GM19193 (cell line): ENCODE results near the gene PVRIG.

ENCODE experiments used
- POLR2A ChIP-seq: IDR thresholded peaks from 4 replicates; pipeline ENCODE4 v1.6.1; 2011; ENCODE audit not compliant: insufficient read depth, insufficient read length; ENCODE audit errors: extremely low read depth

Gene PVRIG

GRCh38 chr7:100191775-100192174 is 28.0 kb upstream of the PVRIG start:
- no peak for TF ChIP-seq POLR2A

- no peak for TF ChIP-seq POLR2A
Observed at GRCh38 chr7:100192969-100193368, 26.8 kb upstream of the PVRIG start.

GRCh38 chr7:100195222-100195621 is 24.5 kb upstream of the PVRIG start:
- TF ChIP-seq POLR2A, result no peak

DNA sequence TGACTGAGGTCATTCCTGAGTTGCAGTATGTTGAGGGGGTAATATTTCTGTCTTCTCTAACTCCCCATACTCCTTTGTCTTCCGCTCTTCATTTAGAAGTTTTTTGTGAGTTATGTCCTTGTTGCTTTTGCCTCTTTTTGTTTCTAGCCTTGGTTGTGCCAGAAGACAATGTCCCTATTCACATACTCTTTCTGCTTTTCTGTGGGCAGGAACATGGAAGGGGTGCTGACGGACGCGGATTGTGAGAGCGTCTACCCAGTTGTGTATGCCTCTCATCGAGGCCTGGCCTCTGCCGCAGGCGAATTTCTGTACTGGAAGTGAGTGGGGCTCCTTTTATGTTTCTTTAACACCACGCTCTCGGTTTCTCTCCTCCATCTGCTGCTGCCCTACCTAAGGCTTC is 21.5 kb upstream of the PVRIG start:
- TF ChIP-seq POLR2A, result no peak

GRCh38 chr7:100200693-100201092 is 19.1 kb upstream of the PVRIG start:
- no peak for TF ChIP-seq POLR2A

DNA sequence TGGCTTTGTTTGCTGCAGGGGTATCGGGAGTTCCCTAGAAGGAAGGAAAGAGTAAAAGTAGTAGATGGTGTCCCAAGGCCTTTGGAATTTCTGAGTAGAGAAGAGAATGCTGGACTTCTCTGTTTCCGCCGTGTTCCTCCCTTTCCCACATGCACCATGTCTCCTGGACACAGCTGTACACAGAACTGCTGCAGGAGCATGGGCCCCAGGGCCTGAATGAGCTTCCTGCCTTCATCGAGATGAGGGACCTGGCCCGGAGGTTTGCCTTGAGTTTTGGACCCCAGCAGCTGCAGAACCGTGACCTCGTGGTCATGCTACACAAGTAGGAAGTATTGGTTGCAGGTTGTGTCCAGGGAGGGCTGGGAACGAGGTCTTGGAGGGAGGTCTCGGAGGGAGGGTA is 15.3 kb upstream of the PVRIG start:
- TF ChIP-seq POLR2A, result no peak

GRCh38 chr7:100208911-100209408 is 10.8 kb upstream of the PVRIG start:
- peak; percentile 36 for TF ChIP-seq POLR2A

DNA sequence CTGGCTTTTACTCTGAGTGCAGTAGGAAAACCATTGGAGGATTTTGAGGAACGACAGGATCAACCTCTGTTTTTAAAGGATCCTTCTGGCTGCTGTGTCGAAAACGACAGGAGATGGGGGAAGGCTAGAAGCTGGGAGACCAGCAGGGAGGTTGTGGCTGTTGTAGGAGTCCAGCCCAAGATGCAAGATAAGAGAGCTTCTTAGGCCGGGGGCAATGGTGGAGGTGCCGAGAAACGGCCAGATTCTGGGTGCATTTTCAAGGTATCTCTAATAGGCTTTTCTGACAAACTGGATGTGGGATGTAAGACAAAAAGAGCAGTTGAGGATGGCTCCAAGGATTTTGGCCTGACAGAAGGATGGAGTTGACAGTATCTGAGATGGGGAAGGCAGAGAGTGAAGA is 10.3 kb upstream of the PVRIG start:
- no peak for TF ChIP-seq POLR2A

DNA sequence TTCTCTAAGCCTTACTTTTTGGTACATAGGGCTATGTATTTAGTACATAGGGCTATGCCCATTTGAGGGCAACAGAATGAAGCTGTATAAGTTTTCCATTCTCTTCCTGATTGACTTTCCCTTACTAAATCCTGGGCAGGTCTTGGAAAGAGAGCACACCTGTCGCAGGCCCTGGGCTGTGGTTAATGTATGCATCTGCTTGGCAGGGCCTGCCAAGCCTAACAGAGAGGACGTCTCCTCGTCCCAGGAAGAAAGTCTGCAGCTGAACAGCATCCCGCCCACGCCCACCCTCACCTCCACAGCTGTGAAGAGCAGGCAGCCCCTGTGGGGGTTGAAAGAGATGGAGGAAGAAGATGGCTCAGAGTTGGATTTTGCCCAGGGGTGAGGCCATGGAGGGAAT is 8.9 kb upstream of the PVRIG start:
- no peak for TF ChIP-seq POLR2A

DNA sequence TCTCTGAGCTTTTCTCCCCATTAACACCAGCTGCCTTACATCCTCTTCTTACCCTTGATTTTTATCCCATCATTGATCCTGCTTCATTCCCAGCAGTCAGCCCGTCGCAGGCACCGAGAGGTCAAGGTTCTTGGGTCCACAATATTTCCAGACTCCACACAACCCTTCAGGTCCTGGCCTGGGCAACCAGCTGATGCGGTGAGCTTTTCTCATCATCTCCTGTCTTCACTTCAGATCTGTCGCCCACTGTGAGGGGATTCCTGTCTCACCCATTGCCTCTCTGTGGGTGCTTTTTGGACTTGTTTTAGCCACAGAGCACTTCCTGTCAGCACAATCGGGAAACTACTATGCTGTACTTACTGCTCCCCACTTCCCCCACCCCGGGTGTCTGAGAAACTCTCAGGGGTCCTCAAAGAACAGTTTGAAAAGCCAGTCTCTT is 8.4 kb upstream of the PVRIG start:
- TF ChIP-seq POLR2A, result peak; percentile 47

- no peak for TF ChIP-seq POLR2A
Observed at GRCh38 chr7:100212631-100213286, 7.0 kb upstream of the PVRIG start.

DNA sequence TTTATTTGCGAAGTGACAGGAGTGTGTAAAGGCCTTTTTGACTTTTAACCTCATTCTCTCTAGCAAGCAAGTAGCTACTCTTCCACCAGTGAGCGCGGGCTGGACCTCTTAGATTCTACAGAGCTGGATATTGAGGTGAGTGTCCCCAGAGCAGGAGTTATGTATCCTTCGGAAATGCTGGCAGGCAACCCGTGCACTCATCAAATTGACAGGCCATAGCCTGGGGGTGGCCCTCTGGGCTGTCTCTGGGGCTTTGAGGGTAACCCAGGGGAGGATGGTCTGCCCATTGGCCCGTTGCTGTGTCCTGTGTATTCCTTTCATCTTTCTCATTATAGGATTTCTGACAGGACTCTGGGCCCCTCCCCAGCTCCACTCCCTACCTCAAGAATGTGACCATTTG is 6.1 kb upstream of the PVRIG start:
- no peak for TF ChIP-seq POLR2A

DNA sequence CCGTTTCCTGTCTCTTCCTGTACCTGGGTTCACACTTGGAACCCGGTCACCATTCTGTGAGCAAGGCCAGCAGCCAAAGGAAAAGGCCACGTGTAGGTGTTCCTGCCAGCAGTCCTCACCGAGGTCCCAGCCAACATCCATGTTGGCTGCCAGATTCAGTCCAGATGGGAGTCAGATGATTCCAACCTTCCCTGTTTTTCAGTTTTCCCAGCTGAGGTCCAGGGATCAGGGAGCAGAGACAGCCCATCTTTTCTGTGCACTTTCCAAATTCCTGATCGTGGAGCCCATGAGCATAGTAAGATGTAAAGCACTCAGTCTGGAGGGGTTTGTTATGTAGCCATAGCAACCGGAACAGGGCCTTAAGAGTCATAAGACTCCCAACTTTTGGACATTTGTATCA is 3.9 kb upstream of the PVRIG start:
- no peak for TF ChIP-seq POLR2A

GRCh38 chr7:100219271-100219737 is 445 bp upstream of the PVRIG start:
- TF ChIP-seq POLR2A, result no peak

GRCh38 chr7:100220586-100221230 is 959 bp downstream of the PVRIG start:
- no peak for TF ChIP-seq POLR2A

DNA sequence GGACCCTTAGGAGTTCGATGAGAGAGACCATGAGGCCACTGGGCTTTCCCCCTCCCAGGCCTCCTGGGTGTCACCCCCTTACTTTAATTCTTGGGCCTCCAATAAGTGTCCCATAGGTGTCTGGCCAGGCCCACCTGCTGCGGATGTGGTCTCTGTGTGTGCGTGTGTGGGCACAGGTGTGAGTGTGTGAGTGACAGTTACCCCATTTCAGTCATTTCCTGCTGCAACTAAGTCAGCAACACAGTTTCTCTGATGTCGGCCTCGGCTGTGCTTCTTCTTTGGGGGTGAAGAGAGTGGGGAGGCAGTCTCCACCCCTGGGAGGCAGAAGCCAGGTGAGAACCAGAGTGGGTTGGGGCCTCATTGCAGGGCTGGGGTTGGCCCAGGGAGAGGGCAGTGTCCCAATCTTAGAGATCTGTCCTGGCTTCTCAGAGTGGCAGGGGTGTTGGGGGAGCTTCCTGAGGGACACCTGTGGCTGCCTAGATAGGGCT is 1.5 kb downstream of the PVRIG start:
- peak; percentile 75 for TF ChIP-seq POLR2A
